ENCODE data around the gene INTS11.
"Not testable (repeated sequence)": the region's sequence is repeated elsewhere in the genome, so short reads cannot be mapped to it uniquely, and the experiment has no call there.

The INTS11 gene

DNA sequence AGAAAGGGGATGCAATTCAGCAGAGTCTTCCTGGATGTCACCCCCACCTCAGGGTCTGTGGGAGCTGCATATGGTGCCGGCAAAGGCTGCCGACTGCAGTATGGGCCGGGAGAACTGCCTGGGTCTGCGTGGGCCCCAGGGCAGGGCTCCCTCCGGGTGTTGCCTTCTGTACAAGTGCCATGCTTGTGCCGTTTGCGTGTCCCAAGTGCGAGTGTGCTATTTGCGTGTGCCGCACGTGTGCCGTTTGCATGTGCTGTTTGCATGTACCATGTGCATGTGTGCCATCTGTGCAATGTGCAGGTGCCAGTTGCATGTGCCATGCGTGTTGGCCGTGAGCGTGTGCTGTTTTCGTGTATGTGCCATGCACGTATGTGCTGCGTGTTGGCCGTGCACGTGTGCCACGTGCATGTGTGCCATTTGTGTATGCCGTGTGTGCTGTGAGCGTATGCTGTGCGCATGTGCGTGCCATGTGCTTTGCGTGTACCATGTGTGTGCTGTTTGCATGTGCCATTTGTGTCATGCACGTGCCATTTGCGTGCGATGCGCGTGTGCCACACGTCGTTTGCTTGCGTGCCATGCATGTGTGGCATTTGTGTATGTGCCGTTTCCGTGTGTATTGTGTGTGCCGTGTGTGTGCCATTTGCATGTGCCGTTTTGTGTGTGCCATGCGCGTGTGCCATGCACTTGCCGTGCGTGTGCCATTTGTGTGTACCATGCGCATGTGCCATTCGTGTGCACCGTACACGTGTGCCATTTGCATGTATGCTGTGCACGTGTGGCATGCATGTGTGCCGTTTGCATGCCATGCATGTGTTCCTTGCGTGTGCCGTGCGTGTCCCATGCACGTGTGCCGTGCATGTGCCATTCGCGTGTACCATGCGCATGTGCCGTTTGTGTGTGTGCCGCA is 5.1 kb upstream of the INTS11 start:
- no peak for DNase-seq

DNA sequence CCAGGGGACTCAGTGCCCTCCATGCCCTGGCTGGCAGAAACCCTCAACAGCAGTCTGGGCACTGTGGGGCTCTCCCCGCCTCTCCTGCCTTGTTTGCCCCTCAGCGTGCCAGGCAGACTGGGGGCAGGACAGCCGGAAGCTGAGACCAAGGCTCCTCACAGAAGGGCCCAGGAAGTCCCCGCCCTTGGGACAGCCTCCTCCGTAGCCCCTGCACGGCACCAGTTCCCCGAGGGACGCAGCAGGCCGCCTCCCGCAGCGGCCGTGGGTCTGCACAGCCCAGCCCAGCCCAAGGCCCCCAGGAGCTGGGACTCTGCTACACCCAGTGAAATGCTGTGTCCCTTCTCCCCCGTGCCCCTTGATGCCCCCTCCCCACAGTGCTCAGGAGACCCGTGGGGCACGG is 3.8 kb upstream of the INTS11 start:
- no peak for DNase-seq

DNA sequence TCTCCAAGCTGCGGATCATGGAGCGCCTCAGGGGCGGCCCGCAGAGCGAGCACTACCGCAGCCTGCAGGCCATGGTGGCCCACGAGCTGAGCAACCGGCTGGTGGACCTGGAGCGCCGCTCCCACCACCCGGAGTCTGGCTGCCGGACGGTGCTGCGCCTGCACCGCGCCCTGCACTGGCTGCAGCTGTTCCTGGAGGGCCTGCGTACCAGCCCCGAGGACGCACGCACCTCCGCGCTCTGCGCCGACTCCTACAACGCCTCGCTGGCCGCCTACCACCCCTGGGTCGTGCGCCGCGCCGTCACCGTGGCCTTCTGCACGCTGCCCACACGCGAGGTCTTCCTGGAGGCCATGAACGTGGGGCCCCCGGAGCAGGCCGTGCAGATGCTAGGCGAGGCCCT is 2.8 kb upstream of the INTS11 start:
- no peak for DNase-seq

DNA sequence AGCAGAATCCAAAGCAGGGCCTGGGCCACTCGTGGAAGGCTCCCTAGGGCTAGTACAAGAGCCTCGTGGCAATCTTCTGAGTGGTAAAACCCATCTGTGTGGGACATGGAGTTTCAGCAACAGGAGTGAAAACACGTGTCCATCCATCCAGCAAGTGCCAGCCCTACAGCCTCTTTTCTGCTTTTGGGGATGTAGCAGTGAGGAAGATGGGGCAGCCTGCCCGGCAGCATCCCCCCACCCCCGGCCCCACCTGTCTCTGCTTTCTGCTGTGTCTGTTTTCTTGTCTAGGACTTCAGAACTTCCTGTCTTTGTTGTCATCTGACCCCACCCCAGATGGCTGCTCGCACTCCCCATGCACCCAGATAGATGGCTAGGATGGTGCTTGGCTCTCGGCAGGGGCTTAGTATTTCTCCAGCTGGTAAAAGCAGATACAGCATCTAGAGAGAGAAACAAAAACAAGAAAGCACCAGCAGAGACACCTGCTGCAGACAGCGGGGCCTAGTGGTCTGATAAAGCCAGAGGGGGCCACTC is 1.7 kb upstream of the INTS11 start:
- no peak for DNase-seq

DNA sequence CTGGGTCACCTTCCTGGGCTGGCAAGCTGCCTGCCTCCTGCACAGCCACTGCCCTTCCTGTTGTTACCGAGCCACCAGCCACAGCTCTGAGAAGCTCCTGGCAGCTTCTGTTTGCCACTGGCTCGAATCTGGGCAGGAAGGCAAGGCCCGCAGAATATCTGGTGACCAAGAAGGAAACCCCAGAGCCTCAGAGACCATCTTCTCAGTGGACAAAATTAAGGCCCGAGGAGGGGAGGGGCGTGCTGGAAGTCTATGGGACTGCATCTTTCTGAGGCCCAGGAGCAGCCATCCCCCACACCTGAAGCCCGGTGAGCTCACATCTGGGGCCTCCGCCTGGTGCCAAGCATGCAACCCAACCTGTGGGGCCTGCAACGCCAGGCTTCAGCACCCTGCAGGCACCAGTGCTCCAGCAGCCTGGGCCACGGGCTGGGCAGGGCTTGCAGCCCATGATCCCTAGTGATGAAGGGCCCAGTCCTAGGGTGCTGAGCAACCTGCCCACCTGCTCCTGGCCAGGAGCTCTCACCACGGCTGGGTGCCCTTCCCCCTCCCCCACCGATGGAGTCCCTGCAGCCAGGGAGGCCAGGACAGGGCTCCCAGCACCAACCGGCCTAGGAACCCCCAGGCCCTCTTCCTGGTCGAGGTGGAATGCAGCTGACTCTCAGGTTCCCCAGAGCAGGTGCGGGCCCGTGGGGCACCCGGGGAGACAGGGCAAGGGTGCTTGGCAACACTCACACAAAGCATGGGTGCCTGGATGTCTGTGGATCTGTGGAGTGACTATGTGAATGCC is 1.0 kb upstream of the INTS11 start:
- DNase-seq, result no peak

DNA sequence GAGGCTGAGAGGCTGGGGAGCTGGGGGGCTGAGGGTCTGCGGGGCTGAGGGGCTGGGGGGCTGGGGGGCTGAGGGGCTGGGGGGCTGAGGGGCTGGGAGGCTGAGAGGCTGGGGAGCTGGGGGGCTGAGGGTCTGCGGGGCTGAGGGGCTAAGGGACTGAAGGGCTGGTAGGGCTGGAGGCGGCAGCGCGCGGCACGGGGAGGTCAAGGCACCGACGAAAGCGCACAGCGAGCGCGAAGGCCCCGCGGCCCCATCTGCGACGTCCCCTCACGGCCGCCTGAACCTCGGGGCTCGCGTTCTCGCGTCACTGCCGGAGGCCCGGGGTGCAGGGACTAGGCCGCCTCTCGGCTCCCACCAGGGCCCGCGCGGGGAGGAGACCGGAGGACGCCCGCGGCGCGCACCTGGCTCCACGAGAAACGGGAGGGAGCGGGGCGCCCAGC is 356 bp downstream of the INTS11 start:
- DNase-seq, result no peak

DNA sequence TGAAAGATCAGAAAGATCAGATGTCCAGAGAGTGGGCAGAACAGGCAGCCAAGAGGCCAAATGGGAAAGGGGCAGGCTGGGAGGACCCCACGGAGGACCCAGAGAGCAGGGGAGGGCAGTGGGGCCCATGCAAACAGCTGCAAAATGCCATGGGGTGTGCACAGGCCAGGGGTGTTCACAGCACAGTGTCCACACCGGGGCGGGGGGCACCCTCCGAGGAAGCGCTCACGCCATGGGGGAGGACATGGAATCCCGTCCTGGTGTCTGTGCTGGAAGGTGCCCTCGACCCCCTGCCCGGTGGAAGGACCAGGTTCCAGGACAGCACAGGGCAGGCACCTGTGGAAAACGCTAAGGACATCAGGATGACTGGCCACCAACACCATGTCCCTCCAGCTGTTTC is 1.5 kb downstream of the INTS11 start:
- no peak for DNase-seq

DNA sequence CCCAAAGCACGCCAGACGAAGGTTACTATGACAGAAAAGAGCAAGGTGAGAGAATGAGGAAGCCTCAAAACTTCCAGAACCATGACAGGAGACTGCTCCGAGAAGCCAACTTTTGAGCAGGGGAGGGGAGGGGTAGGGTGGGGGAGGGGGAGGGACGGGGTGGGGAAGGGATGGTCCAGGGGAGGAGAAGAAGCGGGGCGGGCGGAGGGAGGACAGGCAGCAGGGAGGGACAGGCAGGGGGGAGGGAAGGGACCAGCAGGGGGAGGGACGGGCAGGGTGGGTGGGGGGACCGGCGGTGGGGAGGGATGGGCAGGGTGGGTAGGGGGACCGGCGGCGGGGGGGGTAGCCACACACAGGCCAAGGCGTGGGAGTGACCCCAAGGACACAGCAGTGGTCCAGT is 2.0 kb downstream of the INTS11 start:
- DNase-seq, result no peak

DNA sequence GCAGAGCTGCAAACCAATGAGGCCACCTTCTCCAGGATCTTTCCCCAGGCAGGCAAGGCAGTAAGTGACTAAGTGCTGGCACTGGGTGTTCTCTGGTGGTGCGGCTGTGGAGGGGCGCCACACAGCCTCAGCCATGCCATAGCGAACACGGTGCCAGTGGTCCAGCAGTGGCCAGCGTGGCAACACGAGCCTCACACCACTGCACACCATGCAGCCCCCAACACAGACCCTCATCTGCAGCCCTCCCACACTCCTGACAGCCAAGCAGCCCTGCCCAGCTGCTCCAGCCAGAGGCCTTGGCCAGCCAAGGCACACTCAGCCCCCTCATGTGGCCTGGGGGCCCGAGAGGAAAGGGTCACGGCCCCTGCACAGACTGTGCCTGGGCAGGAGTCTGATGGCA is 3.0 kb downstream of the INTS11 start:
- DNase-seq, result no peak

DNA sequence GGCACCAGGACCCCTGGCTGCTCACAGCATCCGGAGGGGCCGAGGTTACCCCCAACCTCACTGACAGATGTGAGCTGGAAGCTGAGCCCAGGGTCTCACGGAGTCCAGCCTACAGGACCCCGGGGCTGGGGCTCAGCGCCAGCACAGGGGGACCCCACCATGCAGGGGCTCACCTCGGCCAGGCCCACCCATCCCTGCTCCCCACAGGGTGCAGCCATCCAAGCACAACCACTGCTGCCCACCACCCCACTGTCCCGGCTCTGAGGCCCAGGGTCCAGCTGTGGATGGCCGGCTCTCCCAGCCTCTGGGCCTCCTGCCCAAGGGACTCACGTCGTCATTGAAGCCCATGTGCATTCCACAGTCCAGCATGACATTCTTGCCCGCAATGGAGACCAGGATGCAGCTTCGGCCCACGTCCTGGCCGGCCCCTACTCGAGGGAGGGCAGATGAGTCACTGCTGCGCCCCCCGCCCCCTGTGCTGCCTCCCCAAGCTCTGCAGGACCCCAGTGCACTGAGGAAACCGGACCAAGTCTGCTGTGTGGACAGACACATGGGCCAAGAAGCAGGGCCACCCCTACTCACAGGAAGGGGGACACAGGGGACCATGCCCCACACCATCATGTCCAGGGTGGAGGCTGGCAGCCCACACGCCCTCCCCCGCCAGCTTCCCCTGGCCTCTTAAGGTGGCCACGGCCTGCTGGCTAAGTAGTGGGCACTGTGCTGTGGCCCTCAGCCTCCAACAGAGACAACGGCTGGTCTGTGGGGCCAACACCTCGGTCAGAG is 3.6 kb downstream of the INTS11 start:
- DNase-seq, result no peak

DNA sequence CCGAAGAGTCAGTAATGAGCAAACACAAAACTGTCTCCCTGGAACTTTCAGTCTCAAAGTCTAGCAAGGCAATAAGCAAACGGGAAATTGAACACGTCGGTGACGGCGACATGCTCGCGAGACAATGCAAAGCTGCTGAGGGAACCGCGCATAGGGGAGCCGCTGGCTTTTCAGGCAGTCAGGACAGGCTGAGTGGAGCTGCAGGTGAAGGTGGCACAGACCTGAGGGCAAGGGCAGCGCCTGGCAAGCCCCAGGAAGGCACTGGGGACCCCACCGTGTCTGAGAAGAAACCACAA is 4.9 kb downstream of the INTS11 start:
- no peak for DNase-seq

DNA sequence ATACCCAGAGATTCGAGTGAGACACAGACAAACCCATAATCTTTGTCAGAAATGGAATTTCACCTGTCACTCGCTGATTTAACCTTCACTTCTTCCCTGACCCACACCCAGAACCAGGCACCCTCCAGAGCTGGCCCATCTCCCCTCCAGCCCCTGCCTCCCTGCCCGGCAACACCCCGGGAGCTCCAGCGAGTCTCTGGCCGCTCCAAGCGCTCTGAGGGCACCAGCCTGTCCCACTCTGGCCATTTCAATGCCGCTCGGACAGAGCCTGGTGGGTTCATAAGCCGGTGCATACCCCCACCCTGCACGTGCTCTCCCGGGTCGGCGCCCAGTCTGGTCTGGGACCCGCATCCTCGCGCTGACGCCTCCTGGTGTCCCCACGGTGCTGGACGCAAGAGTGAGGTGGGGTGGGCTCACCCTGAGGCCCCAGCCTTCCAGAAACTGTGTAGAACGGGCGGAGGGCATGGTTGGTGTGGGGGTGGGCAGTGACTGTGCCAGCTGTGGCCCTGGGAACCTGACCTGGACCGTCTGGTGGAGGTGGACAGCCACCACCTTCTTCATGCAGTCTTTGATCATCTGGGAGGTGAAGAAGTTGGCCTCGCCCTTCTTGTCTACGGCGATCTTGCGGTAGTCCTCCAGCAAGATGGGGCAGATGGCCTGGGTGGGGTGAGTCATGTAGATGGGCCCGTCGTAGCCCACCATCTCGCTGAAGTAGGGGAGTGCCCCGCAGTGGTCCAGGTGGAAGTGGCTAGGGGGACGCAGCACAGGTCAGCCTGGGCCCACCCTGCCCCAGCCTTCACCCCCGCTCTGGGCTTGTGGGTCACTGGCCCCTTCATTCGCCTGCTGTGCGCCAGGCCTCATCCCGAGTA is 5.4 kb downstream of the INTS11 start:
- DNase-seq, result no peak

DNA sequence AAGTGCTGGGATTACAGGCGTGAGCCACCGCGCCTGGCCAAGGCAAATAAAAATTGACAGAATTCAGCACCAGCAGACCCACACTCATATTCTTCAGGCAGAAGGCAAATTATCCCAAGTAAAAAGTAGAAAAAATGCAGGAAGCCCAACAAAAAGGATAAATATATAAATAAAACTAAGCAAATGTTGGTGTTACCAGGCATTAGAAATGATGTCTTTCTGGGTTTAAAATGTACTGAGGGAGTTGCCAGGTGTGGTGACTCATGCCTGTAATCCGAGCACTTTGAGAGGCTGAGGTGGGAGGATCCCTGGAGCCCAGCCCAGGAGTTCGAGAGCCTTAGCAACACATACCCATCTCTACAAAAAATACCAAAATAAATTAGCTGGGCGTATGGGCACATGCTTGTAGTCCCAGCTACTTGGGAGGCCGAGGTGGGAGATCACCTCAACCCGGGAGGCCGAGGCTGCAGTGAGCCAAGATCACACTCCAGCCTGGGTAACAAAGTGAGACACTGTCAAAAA is 6.3 kb downstream of the INTS11 start:
- DNase-seq, result no peak

DNA sequence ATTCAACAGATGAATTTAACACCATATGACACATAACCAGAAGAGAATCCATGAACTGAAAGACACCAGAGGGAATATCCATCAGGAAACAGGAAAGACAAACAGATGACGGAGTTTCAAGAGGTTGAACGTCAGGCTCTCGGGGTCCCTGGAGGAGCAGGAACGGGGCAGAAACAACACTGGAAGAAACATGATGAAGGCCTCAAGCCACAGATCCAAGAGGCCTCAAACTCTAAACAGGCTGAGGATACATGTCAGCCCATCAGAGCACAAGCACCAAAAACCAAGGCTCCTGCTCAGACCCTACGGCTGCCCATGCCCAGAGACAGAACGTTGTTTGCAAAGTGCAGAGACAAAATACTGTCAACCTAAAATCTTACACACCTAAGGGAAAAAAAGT is 7.0 kb downstream of the INTS11 start:
- no peak for DNase-seq

DNA sequence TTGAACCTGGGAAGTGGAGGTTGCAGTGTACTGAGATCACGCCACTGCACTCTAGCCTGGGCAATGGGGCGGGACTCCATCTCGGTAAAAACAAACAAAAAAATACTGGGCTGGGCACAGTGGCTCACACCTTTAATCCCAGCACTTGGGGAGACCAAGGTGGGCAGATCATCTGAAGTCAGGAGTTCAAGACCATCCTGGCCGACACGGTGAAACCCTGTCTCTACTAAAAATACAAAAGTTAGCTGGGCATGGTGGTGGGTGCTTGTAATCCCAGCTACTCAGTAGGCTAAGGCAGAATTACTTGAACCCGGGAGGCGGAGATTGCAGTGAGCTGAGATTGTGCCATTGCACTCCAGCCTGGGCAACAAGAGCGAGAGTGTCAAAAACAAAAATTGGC is 8.3 kb downstream of the INTS11 start:
- DNase-seq, result not testable (repeated sequence)

DNA sequence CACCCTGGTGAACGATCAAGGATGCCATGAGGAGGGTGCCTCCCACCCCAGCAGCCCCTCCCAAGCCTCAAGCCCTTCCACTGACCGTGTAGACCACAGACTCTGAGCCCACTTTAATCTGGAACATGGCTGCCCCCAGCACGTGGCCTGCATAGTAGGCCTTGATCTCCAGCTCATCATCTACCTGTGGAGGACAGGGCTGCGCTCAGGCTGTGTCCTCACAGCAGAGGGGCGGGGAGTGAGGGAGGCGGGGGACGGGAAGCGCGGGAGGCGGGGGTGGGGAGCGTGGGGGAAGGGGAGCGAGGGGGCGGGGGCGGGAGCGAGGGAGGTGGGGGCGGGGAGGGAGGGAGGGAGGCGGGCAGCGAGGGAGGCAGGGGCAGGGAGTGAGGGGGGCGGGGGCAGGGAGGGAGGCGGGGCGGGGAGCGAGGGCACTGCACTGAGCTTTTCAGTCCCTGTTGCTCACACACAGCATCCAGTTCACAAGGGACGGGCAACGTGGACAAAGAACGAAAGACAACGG is 9.0 kb downstream of the INTS11 start:
- no peak for DNase-seq

DNA sequence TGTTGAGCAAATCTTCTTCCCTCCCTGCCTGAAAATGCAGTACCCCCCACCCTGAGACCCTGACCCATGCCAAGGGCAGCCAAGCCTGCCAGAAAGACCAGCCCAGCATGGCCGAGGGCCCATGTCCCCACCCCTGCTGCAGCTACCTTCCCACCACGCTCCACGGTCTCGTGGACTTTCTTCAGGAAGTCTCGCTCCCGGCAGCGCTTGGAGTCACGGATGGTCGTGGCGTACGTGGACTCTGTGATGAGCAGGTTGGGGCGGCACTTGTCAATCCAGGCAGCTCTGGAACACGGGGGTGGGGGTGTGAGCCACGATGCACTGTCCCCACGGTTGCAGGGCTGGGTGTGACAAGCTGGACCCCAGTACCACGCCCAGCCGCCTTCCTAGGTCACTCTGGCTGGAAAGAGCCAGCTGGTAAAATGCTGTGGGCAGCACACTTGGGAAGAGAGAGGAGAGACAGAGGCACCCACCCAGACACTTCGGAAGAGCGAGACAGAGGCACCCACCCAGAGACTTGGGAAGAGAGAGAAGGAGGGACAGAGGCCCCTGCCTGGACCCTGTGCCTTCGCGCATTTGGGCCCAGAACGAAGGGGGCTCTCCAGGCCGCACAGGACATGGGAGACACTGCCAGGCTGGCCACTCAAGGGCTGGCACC is 9.7 kb downstream of the INTS11 start:
- DNase-seq, result no peak

DNA sequence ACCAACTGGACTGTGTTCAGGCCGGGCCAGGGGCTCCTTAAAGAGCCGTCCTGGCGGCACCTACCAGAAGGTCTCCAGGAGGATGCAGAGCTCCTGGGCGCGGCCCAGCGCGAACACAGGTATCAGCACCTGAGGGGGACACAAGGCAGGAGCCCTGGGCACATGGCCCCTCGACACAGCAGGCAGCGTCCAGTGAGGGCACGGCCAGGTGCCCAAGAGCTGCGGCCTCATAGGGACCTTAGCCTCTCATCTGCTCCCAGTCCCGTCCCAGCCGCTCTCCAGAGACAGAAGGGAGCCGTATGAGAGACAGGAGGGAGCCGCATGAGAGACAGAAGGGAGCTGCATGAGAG is 10.2 kb downstream of the INTS11 start:
- DNase-seq, result no peak

DNA sequence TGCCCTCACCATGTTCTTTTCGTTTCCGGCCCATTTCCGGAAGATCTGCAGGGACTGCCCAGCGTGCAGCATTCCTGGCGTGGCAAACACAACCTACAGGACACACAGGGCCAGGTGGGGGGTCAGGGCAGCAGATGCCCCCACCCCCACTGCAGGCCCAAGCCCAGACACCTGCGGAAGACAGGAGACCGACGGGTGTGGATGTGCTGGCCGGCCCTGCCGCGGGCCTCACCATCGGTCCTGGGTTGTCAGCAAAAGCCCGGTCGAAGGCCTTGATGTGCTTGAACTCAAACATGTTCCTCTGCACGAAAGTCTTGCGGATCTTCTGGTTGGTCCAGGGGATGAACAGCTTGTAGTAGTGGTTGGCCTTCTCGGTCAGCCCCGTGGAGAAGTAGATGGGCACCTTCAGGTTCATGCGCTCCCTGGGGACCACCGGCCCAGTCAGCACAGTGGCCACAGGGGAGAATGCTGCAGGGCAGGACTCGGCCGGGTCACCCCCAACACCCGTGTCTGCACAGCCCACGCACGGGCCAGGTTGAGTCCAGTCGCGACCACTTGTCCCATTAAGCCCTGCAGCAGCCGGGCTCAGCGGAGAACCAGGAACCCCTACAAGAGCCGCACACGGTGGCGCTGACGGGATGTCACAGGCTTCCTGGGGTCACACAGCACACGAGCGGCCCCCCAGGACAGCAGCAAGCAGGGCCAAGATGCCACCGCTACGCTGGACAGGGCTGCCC is 10.8 kb downstream of the INTS11 start:
- DNase-seq, result no peak

DNA sequence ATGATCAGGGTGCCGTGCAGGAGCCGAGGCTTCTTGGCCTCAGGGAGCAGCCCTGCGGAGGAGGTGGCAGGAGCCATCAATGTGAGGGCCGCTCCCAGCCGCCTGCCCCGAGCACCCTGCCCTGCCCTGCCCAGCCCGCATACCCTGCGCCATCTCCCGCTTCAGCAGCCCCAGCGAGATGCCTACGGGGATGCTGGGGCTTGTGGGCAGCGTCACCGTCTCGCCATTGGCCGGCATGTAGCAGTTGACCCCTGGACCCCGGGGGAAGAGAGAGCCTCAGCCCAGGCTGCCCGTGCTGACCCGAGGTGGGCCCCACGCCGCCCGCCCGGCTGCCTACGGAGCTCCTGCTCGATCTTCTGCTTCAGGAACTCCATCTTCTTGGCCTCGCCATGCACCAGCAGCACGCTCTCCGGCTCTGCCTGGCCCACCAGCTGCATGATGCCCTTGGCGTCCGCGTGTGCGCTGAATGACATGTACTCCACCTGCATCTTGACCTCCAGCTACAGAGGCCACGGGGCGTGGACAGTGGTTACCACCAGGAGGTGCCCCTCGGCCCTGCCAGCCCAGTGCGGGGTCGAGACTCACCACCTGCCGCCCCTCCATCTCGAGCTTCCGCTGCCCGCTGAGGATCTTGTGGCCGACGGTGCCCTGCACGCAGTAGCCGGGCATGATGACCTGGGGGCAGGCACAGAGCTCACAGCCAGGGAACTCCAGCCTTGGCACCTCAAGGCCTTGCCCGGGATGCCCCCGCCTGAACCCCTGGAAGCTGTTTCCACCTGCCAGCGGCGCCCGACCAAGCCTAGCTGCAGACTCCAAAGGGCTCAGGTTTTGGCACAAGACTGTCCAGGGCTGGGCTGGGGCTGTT is 11.8 kb downstream of the INTS11 start:
- no peak for DNase-seq

Measured in NCI-H146 (cell line).